WTC11 (cell line): Measurements from ENCODE around the gene NPW.

ENCODE experiments used
- ARID4B ChIP-seq: sonication (generic); formaldehyde crosslinking; IDR thresholded peaks from 2 replicates; pipeline ENCODE4 v1.8.0; 2023; ENCODE audit warnings: missing genetic modification reagents, mild to moderate bottlenecking, borderline replicate concordance
- CBFB ChIP-seq: sonication (generic); formaldehyde crosslinking; IDR thresholded peaks from 2 replicates; pipeline ENCODE4 v1.8.1; 2022; ENCODE audit warnings: mild to moderate bottlenecking, low read depth, missing genetic modification reagents
- CTCF ChIP-seq: fragments of 200-600 bp; IDR thresholded peaks from 2 replicates; pipeline ENCODE4 v1.8.0; 2022; ENCODE audit warnings: antibody characterized with exemption
- E2F5 ChIP-seq: sonication (generic); formaldehyde crosslinking; IDR thresholded peaks from 2 replicates; pipeline ENCODE4 v1.8.1; 2022; ENCODE audit warnings: mild to moderate bottlenecking, moderate library complexity, missing genetic modification reagents
- ESRRA ChIP-seq: sonication (generic); formaldehyde crosslinking; IDR thresholded peaks from 2 replicates; pipeline ENCODE4 v1.8.1; 2022; ENCODE audit warnings: mild to moderate bottlenecking, missing genetic modification reagents, borderline replicate concordance
- HMGA2 ChIP-seq: fragments of 250-450 bp; sonication (Bioruptor Pico); IDR thresholded peaks from 2 replicates; pipeline ENCODE4 v1.4.0; 2021; ENCODE audit warnings: mild to moderate bottlenecking, moderate library complexity
- IRF2 ChIP-seq: sonication (generic); formaldehyde crosslinking; IDR thresholded peaks from 2 replicates; pipeline ENCODE4 v1.8.0; 2022; ENCODE audit warnings: low read depth, missing genetic modification reagents, borderline replicate concordance
- JUN ChIP-seq: sonication (generic); formaldehyde crosslinking; IDR thresholded peaks from 2 replicates; pipeline ENCODE4 v1.8.0; 2023; ENCODE audit warnings: mild to moderate bottlenecking, missing genetic modification reagents
- SMAD4 ChIP-seq: sonication (generic); formaldehyde crosslinking; IDR thresholded peaks from 2 replicates; pipeline ENCODE4 v1.8.0; 2022; ENCODE audit warnings: mild to moderate bottlenecking, missing genetic modification reagents
- STAT6 ChIP-seq: sonication (generic); formaldehyde crosslinking; conservative IDR thresholded peaks from 2 replicates; pipeline ENCODE4 v1.8.1; 2023; ENCODE audit warnings: mild to moderate bottlenecking, low read depth, missing genetic modification reagents, moderate library complexity
- TP53 ChIP-seq: sonication (generic); formaldehyde crosslinking; IDR thresholded peaks from 2 replicates; pipeline ENCODE4 v1.8.1; 2023; ENCODE audit warnings: mild to moderate bottlenecking, missing genetic modification reagents
- USF2 ChIP-seq: sonication (generic); formaldehyde crosslinking; IDR thresholded peaks from 2 replicates; pipeline ENCODE4 v1.8.1; 2023; ENCODE audit warnings: mild to moderate bottlenecking, missing genetic modification reagents, moderate library complexity

- no peak for TF ChIP-seq HMGA2 (CRISPR knock-in tag)
- TF ChIP-seq SMAD4: no peak
- TF ChIP-seq STAT6 (CRISPR knock-in tag): no peak
- no peak for TF ChIP-seq CTCF
- no peak for TF ChIP-seq USF2
- TF ChIP-seq IRF2 (CRISPR knock-in tag): no peak
- no peak for TF ChIP-seq CBFB (CRISPR knock-in tag)
- TF ChIP-seq ESRRA (CRISPR knock-in tag): no peak
- no peak for TF ChIP-seq JUN (CRISPR knock-in tag)
- TF ChIP-seq TP53 (CRISPR knock-in tag): no peak
- 0 out of 2 replicates have a peak, but pooled peaks have one; percentile 5 for TF ChIP-seq ARID4B (CRISPR knock-in tag)
- no peak for TF ChIP-seq E2F5 (CRISPR knock-in tag)
Observed at GRCh38 chr16:2048116-2048543, 28.5 kb downstream of the NPW start.
